H1 (cell line): ENCODE measurements around the gene SLC9A7. TPM values are rescaled to one million over a fixed set of nuclear protein-coding genes. Genes with fewer than 3 reads are reported as not detected.

Source experiments
- CTCF ChIA-PET: fragments of 300-600 bp; sonication (Branson Sonifier 250); formaldehyde crosslinking; loops from one replicate; lab custom pipeline; 2021; ENCODE audit not compliant: partially characterized antibody; lab: Charles Lee
- POLR2A ChIA-PET: fragments of 300-600 bp; sonication (Branson Sonifier 250); formaldehyde crosslinking; loops from one replicate; lab custom pipeline; 2021; ENCODE audit warnings: inconsistent platforms; ENCODE audit not compliant: partially characterized antibody; lab: Charles Lee
- DNase-seq, 2 experiments: peaks; one replicate each; pipeline versions ENCODE4 v3.0.0 to v3.0.0-alpha.2; 2010 to 2022; ENCODE audit warnings: low spot score in 2 of 2, low read depth in 1 of 2, mixed read lengths in 1 of 2
- FAIRE-seq: peaks from 2 replicates; lab custom pipeline; 2011; peaks lifted over from hg19 to GRCh38; lab: Jason Lieb, UNC
- H2AFZ ChIP-seq: 2 replicates; pipeline ENCODE4 v1.8.1; 2012; ENCODE audit warnings: low read length, inconsistent platforms
- H2AK5ac ChIP-seq: 2 replicates; pipeline ENCODE4 v1.6.1; 2013; ENCODE audit warnings: low read depth, low read length
- H2BK120ac ChIP-seq: replicated peaks from 2 replicates; pipeline ENCODE3; 2013; ENCODE audit warnings: low read depth, low read length, inconsistent platforms
- H2BK12ac ChIP-seq: 2 replicates; pipeline ENCODE4 v1.6.1; 2013; ENCODE audit warnings: low read depth, low read length
- H2BK15ac ChIP-seq: 2 replicates; pipeline ENCODE4 v1.6.1; 2013; ENCODE audit warnings: low read length
- H2BK20ac ChIP-seq: 2 replicates; pipeline ENCODE4 v1.6.1; 2013; ENCODE audit warnings: low read length
- H2BK5ac ChIP-seq: 2 replicates; pipeline ENCODE4 v1.6.1; 2013; ENCODE audit warnings: low read depth, low read length
- H3K14ac ChIP-seq: 2 replicates; pipeline ENCODE4 v1.6.1; 2013; ENCODE audit warnings: inconsistent platforms; ENCODE audit not compliant: insufficient read length
- H3K18ac ChIP-seq: 2 replicates; pipeline ENCODE4 v1.6.1; 2013; ENCODE audit warnings: low read length; ENCODE audit errors: extremely low read depth
- H3K23ac ChIP-seq: 2 replicates; pipeline ENCODE4 v1.6.1; 2013; ENCODE audit warnings: inconsistent platforms; ENCODE audit not compliant: insufficient read length
- H3K23me2 ChIP-seq: 2 replicates; pipeline ENCODE4 v1.6.1; 2013; ENCODE audit warnings: low read depth, low read length
- H3K27ac ChIP-seq: 2 replicates; pipeline ENCODE4 v1.6.1; 2011; ENCODE audit warnings: low read depth, low read length, inconsistent platforms
- H3K27me3 ChIP-seq, 4 experiments: replicated peaks in 1 of 4; 1 replicate in 1 of 4; 2 replicates in 3 of 4; pipeline versions ENCODE4 v1.6.1 to v1.8.1; 2011 to 2013; ENCODE audit warnings: low read length in 3 of 4, mild to moderate bottlenecking in 3 of 4, inconsistent platforms in 2 of 4, mixed read lengths in 2 of 4, moderate library complexity in 1 of 4; ENCODE audit not compliant: control insufficient read depth in 3 of 4, insufficient read depth in 3 of 4; ENCODE audit errors: extremely low read depth in 1 of 4
- H3K36me3 ChIP-seq, 4 experiments: 2 replicates each; pipeline versions ENCODE4 v1.6.1 to v1.8.1; 2011 to 2013; ENCODE audit warnings: mild to moderate bottlenecking in 4 of 4, low read length in 3 of 4, moderate library complexity in 2 of 4, control low read depth in 1 of 4, inconsistent platforms in 1 of 4; ENCODE audit not compliant: insufficient read depth in 4 of 4, control insufficient read depth in 2 of 4
- H3K4ac ChIP-seq: replicated peaks from 2 replicates; pipeline ENCODE3; 2013; ENCODE audit warnings: low read length, low read depth, mixed read lengths, inconsistent platforms; ENCODE audit not compliant: insufficient read length
- H3K4me1 ChIP-seq, 4 experiments: replicated peaks in 1 of 4; 1 replicate in 1 of 4; 2 replicates in 3 of 4; pipeline versions ENCODE4 v1.6.1 to v1.8.1; 2011 to 2013; ENCODE audit warnings: low read length in 3 of 4, inconsistent platforms in 2 of 4, mixed read lengths in 1 of 4; ENCODE audit not compliant: insufficient read depth in 4 of 4, control insufficient read depth in 3 of 4
- H3K4me2 ChIP-seq, 2 experiments: 2 replicates each; pipeline versions ENCODE4 v1.6.1 to v1.8.1; 2011 to 2013; ENCODE audit warnings: low read depth in 2 of 2, low read length in 2 of 2, control low read depth in 1 of 2, inconsistent platforms in 1 of 2, mild to moderate bottlenecking in 1 of 2; ENCODE audit not compliant: insufficient read depth in 1 of 2
- H3K4me3 ChIP-seq, 4 experiments: fragments of 200-600, 300-600 bp in 1 of 4; sonication (generic), shearing (Covaris generic), sonication (Bioruptor Twin) in 1 of 4; 2 replicates each; pipeline versions ENCODE4 v1.5.1 to v1.8.1; 2011 to 2016; ENCODE audit warnings: low read length in 4 of 4, low read depth in 3 of 4, control low read depth in 2 of 4, inconsistent platforms in 2 of 4, mild to moderate bottlenecking in 2 of 4, mixed read lengths in 1 of 4, moderate library complexity in 1 of 4; ENCODE audit not compliant: insufficient read depth in 2 of 4; ENCODE audit errors: extremely low read depth in 1 of 4
- H3K56ac ChIP-seq: replicated peaks from 2 replicates; pipeline ENCODE3; 2013; ENCODE audit warnings: low read depth, mild to moderate bottlenecking, mixed read lengths, low read length, inconsistent platforms; ENCODE audit not compliant: insufficient read length
- H3K79me1 ChIP-seq: 2 replicates; pipeline ENCODE4 v1.6.1; 2013; ENCODE audit warnings: low read depth, low read length, control low read depth
- H3K79me2 ChIP-seq, 2 experiments: 2 replicates each; pipeline versions ENCODE4 v1.6.1 to v1.8.1; 2012 to 2013; ENCODE audit warnings: low read length in 2 of 2, mild to moderate bottlenecking in 2 of 2, inconsistent platforms in 1 of 2; ENCODE audit not compliant: insufficient read depth in 2 of 2, control insufficient read depth in 1 of 2
- H3K9ac ChIP-seq, 4 experiments: replicated peaks in 1 of 4; 1 replicate in 1 of 4; 2 replicates in 3 of 4; pipeline versions ENCODE4 v1.6.1 to v1.8.1; 2011 to 2013; ENCODE audit warnings: low read depth in 3 of 4, low read length in 3 of 4, control low read depth in 2 of 4, mild to moderate bottlenecking in 2 of 4, moderate library complexity in 2 of 4, inconsistent platforms in 1 of 4; ENCODE audit errors: extremely low read depth in 1 of 4
- H3K9me3 ChIP-seq, 2 experiments: 2 replicates each; pipeline versions ENCODE4 v1.6.1 to v1.8.1; 2012 to 2013; ENCODE audit warnings: mild to moderate bottlenecking in 2 of 2, moderate library complexity in 2 of 2, control low read depth in 1 of 2, inconsistent platforms in 1 of 2, low read depth in 1 of 2, low read length in 1 of 2, mixed read lengths in 1 of 2; ENCODE audit not compliant: insufficient read depth in 2 of 2
- H4K20me1 ChIP-seq, 2 experiments: replicated peaks in 1 of 2; 2 replicates each; pipeline versions ENCODE3 to v1.8.1; 2011 to 2013; ENCODE audit warnings: inconsistent platforms in 2 of 2, low read length in 2 of 2, mild to moderate bottlenecking in 1 of 2; ENCODE audit not compliant: insufficient read depth in 2 of 2, control insufficient read depth in 1 of 2
- H4K5ac ChIP-seq: 2 replicates; pipeline ENCODE4 v1.6.1; 2013; ENCODE audit warnings: low read length, low read depth, mixed read lengths, inconsistent platforms; ENCODE audit not compliant: insufficient read length
- H4K8ac ChIP-seq: 2 replicates; pipeline ENCODE4 v1.8.0; 2013; ENCODE audit warnings: mild to moderate bottlenecking, moderate library complexity, low read length, inconsistent platforms; ENCODE audit not compliant: insufficient read depth; ENCODE audit errors: extremely low read depth
- H4K91ac ChIP-seq: replicated peaks from 2 replicates; pipeline ENCODE3; 2013; ENCODE audit warnings: low read length, mixed read lengths, inconsistent platforms; ENCODE audit not compliant: insufficient read length
- JUND ChIP-seq: IDR thresholded peaks from 2 replicates; pipeline ENCODE4 v1.6.1; 2011; ENCODE audit warnings: mild to moderate bottlenecking, improper control_type of control experiment, low read length
- SIN3A ChIP-seq, 2 experiments: IDR thresholded peaks in 1 of 2; conservative IDR thresholded peaks in 1 of 2; 2 replicates each; pipeline ENCODE4 v1.6.1; 2011 to 2012; ENCODE audit warnings: low read length in 2 of 2, improper control_type of control experiment in 1 of 2, low read depth in 1 of 2, mild to moderate bottlenecking in 1 of 2
- WGBS, 2 experiments: shearing (Covaris generic) in 1 of 2; methylation state at CpG; one replicate each; pipeline versions ENCODE4 v1.1.6 to v1.1.7; 2013 to 2015; ENCODE audit warnings: low lambda C conversion rate in 2 of 2, mixed read lengths in 2 of 2, inconsistent platforms in 1 of 2, low coverage in 1 of 2, missing lambda C conversion rate in 1 of 2; ENCODE audit not compliant: insufficient replicate concordance in 2 of 2, insufficient coverage in 1 of 2, insufficient read length in 1 of 2; ENCODE audit errors: extremely low coverage in 1 of 2, missing lambda C conversion rate in 1 of 2; 5-methylcytosine and 5-hydroxymethylcytosine counted together
- polyA plus RNA-seq, 7 experiments: library from polyadenylated mRNA; depleted of rRNA in 3 of 7; stranded (reverse) in 5 of 7; unstranded in 2 of 7; fragments of >200 nt in 5 of 7; fragments of 200-250 nt in 2 of 7; gene quantifications; 1 replicate in 5 of 7; 2 replicates in 1 of 7; 4 replicates in 1 of 7; pipeline versions ENCODE4 v1.2.1 to v1.2.3, GENCODE V29; 2011 to 2013; ENCODE audit warnings: missing spikeins in 2 of 7, mixed read lengths in 2 of 7
- total RNA-seq: library from RNA; stranded (reverse); fragmentation: NEBNext Ultra II Directional; extraction: Animal tissue kit (Norgen Biotek cat#: 25700); gene quantifications from 2 replicates; pipeline ENCODE4 v1.2.1, GENCODE V29; 2021

SLC9A7 gene
- total and polyA plus RNA-seq, 2 of the 8 experiments (the other 6 are each of a cell fraction or from before 2014, with no cell fraction given) = 6.7 to 17.2 TPM

DNA sequence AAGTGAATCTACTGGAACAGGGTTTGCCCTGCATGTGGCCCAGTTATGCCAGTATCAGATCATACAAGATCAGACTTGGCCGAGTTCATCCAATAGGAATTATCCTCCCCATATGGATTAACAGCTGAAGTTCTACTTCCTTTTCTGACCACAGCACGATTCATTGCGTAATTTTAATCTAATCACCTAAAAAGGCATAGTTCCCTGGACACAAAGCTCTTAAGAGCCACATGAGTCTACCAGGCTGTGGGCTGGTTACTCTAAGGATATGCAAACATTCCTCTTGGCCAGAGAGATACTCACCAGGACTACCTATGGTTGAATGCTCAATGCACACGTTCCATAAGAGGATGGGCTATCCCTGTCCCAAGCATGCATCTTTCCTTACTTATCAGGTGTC lies 138.4 kb downstream of the SLC9A7 start:
- Histone ChIP-seq H2BK120ac (no peak overlapping the region), H3K23me2 (no peaks in the 10 kb centered on the region), H3K27me3 (no peaks in the 10 kb centered on the region), H3K79me2 (no peaks in the 10 kb centered on the region), H4K20me1 (no peaks in the 10 kb centered on the region), H3K4ac (no peak overlapping the region), H4K8ac (no peak overlapping the region), H3K56ac (no peak overlapping the region), H2AK5ac (no peak overlapping the region), H2BK5ac (no peak overlapping the region), H2AFZ (no peak overlapping the region), H3K9me3 (no peaks in the 10 kb centered on the region), H2BK12ac (no peak overlapping the region), H3K79me1 (no peaks in the 10 kb centered on the region), H2BK20ac (no peak overlapping the region), H3K23ac (no peak overlapping the region), H3K14ac (no peak overlapping the region), H3K4me3 (no peak overlapping the region), H3K4me1 (no peaks in the 10 kb centered on the region; a peak in 1 of 7 replicates), H3K36me3 (peaks cover 0 to 19% (median 3%) of the 10 kb centered on the region in 4 experiments; a peak in 3 of 8 replicates), H3K18ac (no peak overlapping the region), H2BK15ac (no peak overlapping the region), H3K27ac (no peak overlapping the region), H3K4me2 (no peak overlapping the region), H4K91ac (no peak overlapping the region), H4K5ac (no peak overlapping the region), H3K9ac (no peak overlapping the region)
- POLR2A ChIA-PET = no interaction called here
- 100% methylated on average over 4 of the region's 4 CpGs; no CpG with 5 or more reads in 1 of the 2 experiments for WGBS, 2 experiments
- DNase-seq (no peak), FAIRE-seq (no peak)
- TF ChIP-seq JUND (no peak), SIN3A (conservative IDR thresholded peaks at IDR 0.05 in 1 of 2, IDR thresholded peaks at IDR 0.05 in 1 of 2; ENCODE audit: low read depth in 1 of 2, low read length in 2 of 2) (no peak)
- CTCF ChIA-PET = interaction anchor here (0.6 kb wide), 1 partner anchor 178 kb away, joined by 3 read pairs; no protein-coding TSS in a partner anchor
